DND-41 (cell line): Measurements from ENCODE around the gene SNCAIP.

Experiments
- EZH2 ChIP-seq: IDR thresholded peaks from 3 replicates; pipeline ENCODE4 v1.6.1; 2012; ENCODE audit warnings: borderline replicate concordance, low read depth, mild to moderate bottlenecking, moderate library complexity, low read length, inconsistent platforms; ENCODE audit not compliant: severe bottlenecking
- TF ChIP-seq, protein P1 (sequence below): IDR thresholded peaks from 2 replicates; pipeline ENCODE4 v1.5.1; 2012; ENCODE audit warnings: borderline replicate concordance, low read length, moderate library complexity, mild to moderate bottlenecking; ENCODE audit not compliant: poor library complexity, severe bottlenecking; ENCODE audit errors: extremely low read depth

- TF ChIP-seq, protein P1, sequence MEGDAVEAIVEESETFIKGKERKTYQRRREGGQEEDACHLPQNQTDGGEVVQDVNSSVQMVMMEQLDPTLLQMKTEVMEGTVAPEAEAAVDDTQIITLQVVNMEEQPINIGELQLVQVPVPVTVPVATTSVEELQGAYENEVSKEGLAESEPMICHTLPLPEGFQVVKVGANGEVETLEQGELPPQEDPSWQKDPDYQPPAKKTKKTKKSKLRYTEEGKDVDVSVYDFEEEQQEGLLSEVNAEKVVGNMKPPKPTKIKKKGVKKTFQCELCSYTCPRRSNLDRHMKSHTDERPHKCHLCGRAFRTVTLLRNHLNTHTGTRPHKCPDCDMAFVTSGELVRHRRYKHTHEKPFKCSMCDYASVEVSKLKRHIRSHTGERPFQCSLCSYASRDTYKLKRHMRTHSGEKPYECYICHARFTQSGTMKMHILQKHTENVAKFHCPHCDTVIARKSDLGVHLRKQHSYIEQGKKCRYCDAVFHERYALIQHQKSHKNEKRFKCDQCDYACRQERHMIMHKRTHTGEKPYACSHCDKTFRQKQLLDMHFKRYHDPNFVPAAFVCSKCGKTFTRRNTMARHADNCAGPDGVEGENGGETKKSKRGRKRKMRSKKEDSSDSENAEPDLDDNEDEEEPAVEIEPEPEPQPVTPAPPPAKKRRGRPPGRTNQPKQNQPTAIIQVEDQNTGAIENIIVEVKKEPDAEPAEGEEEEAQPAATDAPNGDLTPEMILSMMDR = no peak
- TF ChIP-seq EZH2 = no peak
Observed at GRCh38 chr5:122366501-122366900, 54.5 kb downstream of the SNCAIP start.
